HG03521 (cell line): Measurements from ENCODE around the gene PHKA1.
"Not testable (repeated sequence)": the region's sequence is repeated elsewhere in the genome, so short reads cannot be mapped to it uniquely, and the experiment has no call there.

Source experiments
- ATAC-seq: cut with Tn5 transposase; IDR thresholded peaks from one replicate; pipeline ENCODE4 v1.9.1; 2021; ENCODE audit warnings: mild to moderate bottlenecking, moderate library complexity; ENCODE audit not compliant: unreplicated experiment

The PHKA1 gene

DNA sequence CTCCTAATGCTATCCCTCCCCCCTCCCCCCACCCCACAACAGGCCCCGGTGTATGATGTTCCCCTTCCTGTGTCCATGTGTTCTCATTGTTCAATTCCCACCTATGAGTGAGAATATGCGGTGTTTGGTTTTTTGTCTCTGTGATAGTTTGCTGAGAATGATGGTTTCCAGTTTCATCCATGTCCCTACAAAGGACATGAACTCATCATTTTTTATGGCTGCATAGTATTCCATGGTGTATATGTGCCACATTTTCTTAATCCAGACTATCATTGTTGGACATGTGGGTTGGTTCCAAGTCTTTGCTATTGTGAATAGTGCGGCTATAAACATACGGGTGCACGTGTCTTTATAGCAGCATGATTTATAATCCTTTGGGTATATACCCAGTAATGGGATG is 44.6 kb downstream of the PHKA1 start:
- ATAC-seq: not testable (repeated sequence)

GRCh38 chrX:72666451-72666850 is 47.7 kb downstream of the PHKA1 start:
- no peak for ATAC-seq

DNA sequence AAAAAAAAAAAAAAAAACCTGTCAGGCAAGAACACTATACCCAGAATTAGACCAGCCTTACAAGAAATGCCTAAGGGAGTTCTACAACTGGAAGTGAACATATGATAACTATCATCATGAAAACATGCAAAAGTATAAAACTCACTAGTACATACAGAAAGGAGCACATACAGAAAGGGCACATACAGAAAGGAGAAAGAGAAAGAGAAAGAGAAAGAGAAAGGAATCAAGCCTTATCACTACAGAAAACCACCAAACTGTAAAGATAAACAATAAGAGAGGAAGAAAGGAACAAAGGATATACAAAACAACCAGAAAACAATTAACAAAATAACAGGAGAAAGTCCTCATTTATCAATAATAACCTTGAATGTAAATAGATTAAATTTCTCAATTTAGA is 50.4 kb downstream of the PHKA1 start:
- ATAC-seq: no peak

DNA sequence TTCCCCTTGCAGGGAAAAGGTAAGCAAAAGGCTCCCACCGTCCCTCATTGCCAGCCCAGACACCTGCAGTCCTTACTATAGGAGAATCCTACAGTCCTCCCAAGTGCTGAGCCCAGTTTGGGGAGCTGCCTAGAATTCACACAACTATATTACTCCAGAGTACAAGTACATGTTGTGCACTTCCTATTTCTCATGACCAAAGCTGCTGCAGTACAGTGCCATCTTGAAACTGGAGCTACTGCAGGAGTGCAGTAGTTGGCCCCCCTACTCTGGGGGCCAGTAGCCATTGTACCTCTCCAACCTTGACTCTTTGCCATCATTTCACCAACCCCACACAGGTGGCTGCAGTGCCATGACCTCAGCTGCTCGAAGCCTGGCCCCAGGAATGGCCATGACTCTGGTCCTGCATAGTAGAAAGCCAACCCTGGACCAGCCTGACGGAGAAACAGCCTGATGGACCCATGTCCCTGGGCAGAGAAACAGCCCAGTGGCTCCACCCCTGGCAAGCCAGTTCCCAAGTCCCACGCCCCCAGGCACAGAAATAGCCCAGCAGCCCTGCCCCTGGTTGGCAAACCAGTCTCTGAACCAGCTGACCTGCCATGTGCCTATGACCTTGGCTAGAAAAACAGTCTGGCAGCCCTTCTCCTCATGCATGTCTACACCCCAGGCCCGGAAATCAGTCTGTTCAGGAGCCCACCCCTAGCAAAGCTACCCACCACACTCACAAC is 51.9 kb downstream of the PHKA1 start:
- no peak for ATAC-seq

DNA sequence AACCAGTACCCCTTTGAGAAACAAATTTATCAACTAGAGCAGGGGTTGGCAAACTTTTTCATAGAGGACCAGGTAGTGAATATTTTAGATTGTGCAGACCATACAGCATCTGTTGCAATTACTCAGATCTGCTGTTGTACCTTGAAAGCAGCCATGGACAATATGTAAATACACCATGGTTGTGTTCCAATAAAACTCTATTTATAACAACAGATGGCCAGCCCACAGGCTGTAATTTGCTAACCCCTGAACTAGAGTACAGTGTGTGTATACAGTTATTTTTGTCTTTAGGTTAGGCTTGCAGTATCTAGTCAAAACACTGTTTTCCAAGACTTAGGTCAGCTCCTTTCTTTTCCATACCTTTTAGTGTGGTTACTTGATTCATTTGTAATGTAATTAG is 54.4 kb downstream of the PHKA1 start:
- no peak for ATAC-seq

DNA sequence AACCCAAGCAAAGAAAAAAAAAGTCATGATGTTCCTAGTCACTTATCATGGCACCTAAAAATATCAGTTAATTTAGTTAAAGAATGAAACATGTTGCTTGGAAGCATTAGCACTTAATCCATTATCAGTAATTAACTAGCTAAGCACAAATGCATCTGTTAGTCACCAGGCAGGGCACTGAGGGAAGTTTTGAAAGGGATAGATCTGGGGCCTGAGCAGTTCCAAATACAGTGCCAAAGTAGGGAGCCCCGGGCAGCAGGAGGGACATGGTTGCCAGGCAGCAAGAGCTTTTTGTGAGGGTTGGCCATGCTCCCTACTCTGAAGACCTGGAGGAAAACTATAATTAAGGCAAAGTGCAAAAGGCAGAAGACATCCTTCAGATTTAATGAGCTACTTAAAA is 62.0 kb downstream of the PHKA1 start:
- no peak for ATAC-seq

DNA sequence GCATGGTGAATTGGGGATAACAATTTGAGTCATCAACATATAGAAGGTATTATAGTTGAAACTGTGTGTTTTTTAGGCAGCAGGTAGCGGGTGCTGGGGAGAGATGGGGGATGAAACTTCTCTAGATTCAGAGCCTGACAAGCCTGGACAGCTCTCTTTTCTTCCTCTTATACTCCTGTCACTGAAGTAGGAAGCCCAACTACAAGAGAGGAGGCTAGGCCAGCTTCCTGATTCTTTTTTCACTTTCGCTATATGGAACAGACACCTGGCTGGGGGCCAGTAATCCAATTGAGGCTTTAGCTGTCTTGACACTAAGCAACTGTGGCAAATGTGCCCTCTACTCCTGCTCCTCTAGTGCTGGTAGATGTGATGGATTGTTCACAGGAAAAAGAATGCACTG is 69.2 kb downstream of the PHKA1 start:
- ATAC-seq: no peak

GRCh38 chrX:72641611-72642010 is 72.5 kb downstream of the PHKA1 start:
- no peak for ATAC-seq

GRCh38 chrX:72635930-72636329 is 78.2 kb downstream of the PHKA1 start:
- ATAC-seq: no peak

- ATAC-seq: no peak
These were observed 79.8 kb downstream of the PHKA1 start for GRCh38 chrX:72634331-72634730.

- no peak for ATAC-seq
These were observed 83.9 kb downstream of the PHKA1 start for GRCh38 chrX:72630185-72630584.

DNA sequence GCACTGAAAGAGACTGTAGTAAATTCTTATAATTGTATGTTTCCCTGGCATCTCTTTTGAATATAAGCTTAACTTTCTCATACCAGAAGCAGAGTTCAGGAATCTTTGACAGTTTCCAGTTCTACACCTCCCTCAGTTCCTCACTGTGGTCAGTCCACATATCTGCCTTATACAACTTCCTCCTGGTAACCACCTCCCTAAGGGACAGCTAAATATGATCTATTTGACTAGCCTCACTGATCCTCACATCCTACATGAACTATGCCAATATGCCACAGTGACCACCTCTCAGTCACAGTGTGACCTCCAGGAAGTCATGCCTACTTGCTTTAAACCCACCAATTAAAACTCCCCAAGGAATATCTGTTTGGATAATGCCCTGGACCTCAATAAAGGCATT is 89.9 kb downstream of the PHKA1 start:
- ATAC-seq: no peak

DNA sequence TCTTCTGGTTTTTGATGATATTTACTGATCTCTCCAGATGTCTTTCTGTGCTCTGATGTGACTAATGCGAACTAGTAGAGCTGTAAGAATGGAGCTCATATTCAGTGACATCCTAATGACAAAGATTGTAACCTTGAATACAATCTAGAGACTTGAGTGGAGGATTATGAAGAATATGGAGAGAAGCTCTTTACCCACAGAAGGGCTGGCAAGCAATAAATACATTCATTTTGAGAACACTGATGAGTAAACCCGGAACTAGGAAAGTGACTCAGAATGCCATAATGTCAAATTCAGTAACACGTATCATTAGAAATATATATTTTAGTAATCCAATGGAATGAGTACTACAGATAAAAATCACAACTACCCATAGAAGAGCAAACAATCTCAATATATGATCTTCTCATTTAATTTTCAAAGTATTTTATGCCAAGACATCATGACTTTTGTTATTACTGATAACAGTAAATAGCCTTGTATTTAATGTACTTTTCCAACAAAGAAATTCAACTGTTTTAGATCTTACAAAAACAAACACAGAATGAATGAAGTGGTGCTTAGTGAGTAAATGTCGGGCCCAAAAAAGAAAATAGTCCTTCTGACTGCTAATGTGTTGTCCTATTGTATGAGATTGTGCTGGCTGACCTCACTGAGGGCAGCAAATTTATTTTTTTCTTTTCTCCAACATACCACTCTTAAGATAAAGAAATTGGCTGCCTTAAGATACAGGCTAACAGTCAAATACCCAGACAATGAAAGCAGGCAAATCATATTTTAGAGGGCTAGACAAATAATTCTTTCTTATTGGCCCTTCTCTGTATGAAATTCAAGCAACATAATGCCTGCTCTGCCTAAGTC is 92.3 kb downstream of the PHKA1 start:
- ATAC-seq: peak; percentile 80

DNA sequence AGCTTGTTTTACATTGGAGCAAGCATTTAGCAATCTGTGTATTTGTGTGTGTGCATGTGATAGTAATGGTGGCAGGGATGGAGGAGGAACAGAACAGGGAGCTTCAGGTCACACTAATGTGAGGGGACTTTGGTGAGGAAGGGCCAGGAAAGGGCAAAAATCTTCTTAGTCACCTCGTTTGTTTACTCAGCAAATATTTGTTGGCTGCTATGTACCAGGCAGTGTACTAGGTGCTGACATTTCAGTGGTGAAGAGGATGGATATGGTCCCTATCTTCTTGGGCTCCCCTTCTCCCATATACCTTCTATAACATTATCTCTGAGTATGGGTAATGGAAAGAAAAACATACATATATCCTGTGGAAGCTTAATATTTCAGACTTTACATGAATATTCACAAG is 92.9 kb downstream of the PHKA1 start:
- no peak for ATAC-seq

DNA sequence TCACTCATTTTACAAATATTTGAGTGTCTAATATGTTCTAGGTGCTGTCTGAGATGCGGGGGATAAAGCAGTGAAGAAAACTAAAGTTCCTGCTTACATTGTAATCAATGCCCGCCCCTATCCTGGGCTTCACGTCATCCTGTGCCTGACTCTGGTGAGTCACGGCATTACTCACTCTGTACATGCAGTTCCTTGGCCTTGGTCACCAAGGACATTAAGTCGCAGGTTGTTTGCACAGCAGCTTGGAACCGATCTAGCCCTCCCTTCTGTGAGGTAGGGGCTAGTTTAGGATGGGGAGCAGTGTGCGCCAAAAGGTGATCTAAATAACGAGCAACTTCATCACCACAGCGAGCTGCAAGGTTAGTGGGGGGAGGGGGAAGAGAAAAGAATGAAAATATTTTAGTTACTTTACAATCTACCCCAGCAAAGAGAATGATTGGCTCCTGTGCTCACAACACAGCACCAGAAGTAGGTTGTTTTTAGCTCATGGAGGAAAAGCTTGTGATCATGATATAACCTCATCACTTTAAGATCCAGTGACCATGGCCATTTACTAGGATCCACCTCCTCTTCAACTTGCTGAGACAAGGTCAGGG is 93.5 kb downstream of the PHKA1 start:
- no peak for ATAC-seq

GRCh38 chrX:72609313-72609712 is 104.8 kb downstream of the PHKA1 start:
- no peak for ATAC-seq

GRCh38 chrX:72604705-72605104 is 109.4 kb downstream of the PHKA1 start:
- ATAC-seq: no peak

DNA sequence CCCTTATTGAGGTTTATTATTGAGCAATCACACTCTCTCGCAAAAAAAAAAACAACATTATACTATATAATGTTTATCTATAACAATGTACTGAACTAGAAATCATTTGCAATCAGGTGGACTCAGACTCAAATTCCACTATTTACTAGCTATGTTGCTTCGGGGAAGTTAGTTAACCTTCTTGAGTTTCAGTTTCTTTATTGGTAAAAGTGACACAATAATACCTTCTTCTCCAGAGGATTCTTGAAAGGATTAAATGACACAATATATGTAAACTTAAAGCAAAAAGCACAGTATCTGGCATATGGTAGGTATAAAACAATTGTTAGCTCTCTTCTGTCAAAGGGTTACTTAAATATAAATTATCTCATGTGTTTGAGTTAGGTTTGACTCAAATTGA is 110.0 kb downstream of the PHKA1 start:
- ATAC-seq: no peak

GRCh38 chrX:72591038-72591437 is 123.1 kb downstream of the PHKA1 start:
- ATAC-seq: not testable (repeated sequence)

DNA sequence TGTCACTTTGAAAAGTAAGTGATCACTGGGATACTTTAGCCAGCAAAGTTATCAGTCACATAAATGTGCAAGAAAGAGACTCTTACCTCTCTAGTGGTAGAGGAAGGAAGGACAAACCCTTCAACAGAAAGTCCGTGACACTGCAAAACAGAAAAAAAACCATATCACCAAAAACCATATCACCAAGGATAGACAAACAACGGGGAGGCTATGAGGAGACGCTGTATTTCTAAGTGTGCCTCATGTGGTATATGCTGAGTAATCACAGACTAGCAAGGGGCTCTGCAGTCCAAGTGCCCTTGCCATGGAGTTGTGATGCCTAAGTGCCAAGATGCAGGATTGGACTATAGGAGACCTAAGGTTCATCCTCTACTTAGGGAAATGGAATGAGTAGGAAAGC is 129.9 kb downstream of the PHKA1 start:
- no peak for ATAC-seq

DNA sequence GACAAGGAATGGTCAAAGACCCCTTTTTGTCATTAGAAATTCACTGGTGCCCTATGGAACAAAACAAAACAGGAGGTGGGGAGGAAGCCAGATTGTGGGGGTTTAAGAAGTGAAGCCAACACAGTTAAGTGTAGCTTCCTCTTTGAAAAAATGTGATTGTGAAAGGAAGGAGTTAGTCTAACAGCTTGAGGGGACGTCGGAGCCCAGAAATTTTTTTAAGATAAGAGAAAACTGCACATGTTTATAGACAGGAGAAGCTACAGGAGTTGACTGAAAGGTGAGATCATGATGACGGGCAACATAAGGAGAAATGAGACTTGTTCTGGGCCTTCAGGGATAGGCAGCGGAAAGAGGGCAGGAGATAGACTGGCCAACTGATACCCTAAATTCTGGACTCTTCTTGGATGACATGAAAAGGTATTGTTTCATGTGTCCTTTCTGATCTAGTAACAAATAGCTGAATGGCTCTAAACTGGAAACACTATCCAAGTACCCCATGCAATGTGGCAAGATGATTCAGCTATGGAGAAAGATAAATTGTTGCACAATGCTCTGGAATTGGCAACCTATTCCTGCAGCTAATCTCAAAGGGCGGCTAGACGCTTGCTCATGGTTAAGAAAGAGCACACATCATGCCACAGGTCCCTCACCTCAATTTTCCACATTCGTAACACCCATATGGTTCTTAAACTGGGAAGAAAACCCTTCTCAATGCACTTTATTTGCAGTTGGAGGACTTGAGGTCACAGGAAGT is 137.8 kb downstream of the PHKA1 start:
- no peak for ATAC-seq
